ENCODE measurements around the gene PRSS56.

PRSS56 gene

GRCh38 chr2:232486558-232487384 lies 33.4 kb upstream of the PRSS56 start:
- no peak for DNase-seq

- no peak for DNase-seq
Observed at GRCh38 chr2:232487385-232488096, 32.6 kb upstream of the PRSS56 start, which contains the start of gene ECEL1. ECEL1 (minus strand) TSS chr2:232487834; CDS start chr2:232486653, 1,181 bp downstream.

- DNase-seq = no peak
Observed at GRCh38 chr2:232488097-232488711, 32.0 kb upstream of the PRSS56 start.

- DNase-seq = no peak
Observed at GRCh38 chr2:232488721-232489300, 31.4 kb upstream of the PRSS56 start.

GRCh38 chr2:232489516-232490220 lies 30.5 kb upstream of the PRSS56 start:
- no peak for DNase-seq

GRCh38 chr2:232490221-232491138 lies 29.7 kb upstream of the PRSS56 start:
- no peak for DNase-seq

GRCh38 chr2:232491139-232491780 lies 28.9 kb upstream of the PRSS56 start:
- DNase-seq = no peak

GRCh38 chr2:232492236-232492848 lies 27.8 kb upstream of the PRSS56 start:
- no peak for DNase-seq

- no peak for DNase-seq
Observed at GRCh38 chr2:232492963-232493700, 27.1 kb upstream of the PRSS56 start.

- no peak for DNase-seq
Observed at GRCh38 chr2:232493701-232494474, 26.3 kb upstream of the PRSS56 start.

- DNase-seq = no peak
Observed at GRCh38 chr2:232494542-232494941, 25.6 kb upstream of the PRSS56 start.

GRCh38 chr2:232495292-232495691 lies 24.9 kb upstream of the PRSS56 start:
- no peak for DNase-seq

- DNase-seq = no peak
Observed at GRCh38 chr2:232496501-232497270, 23.5 kb upstream of the PRSS56 start.

- DNase-seq = no peak
Observed at GRCh38 chr2:232497348-232497747, 22.8 kb upstream of the PRSS56 start.

- DNase-seq = no peak
Observed at GRCh38 chr2:232498452-232498851, 21.7 kb upstream of the PRSS56 start.

- DNase-seq = no peak
Observed at GRCh38 chr2:232501331-232501771, 18.8 kb upstream of the PRSS56 start.

- DNase-seq = no peak
Observed at GRCh38 chr2:232501794-232502390, 18.3 kb upstream of the PRSS56 start.

- peak; percentile 42 for DNase-seq
Observed at GRCh38 chr2:232502511-232502910, 17.7 kb upstream of the PRSS56 start.
